K562 (cell line): ENCODE data around the gene RSPH6A. TPM values are rescaled to one million over a fixed set of nuclear protein-coding genes. Genes with fewer than 3 reads are reported as not detected.

Source experiments
- ATAC-seq: fragments of 200-7000 bp; cut with Tn5 transposase; 3 replicates; pipeline ENCODE4 v1.9.1; 2020; ENCODE audit warnings: moderate library complexity
- BruUV-seq: library from RNA; stranded (reverse); fragments of 400-500 nt; replicated peaks from 2 replicates; lab custom pipeline; 2021; lab: Mats Ljungman, UMichigan
- CTCF ChIA-PET: fragments of 300-600 bp; formaldehyde crosslinking; extraction: SDS; loops from one replicate; lab custom pipeline; 2021; ENCODE audit warnings: low intra/inter-chr PET ratio; lab: Yijun Ruan, JAX
- POLR2A ChIA-PET: fragments of 300-600, 350-650 bp; sonication (Branson Sonifier 250); formaldehyde crosslinking; extraction: SDS; loops from one replicate; lab custom pipeline; 2021; ENCODE audit warnings: antibody characterized with exemption, inconsistent platforms; lab: Yijun Ruan, JAX
- DNase-seq, 4 experiments: peaks; one replicate each; pipeline versions ENCODE4 v3.0.0 to v3.0.0-alpha.2; 2011 to 2018; ENCODE audit warnings: low spot score in 3 of 4, mixed read lengths in 3 of 4; ENCODE audit errors: extremely low read depth in 1 of 4
- FAIRE-seq: peaks from 2 replicates; lab custom pipeline; 2011; peaks lifted over from hg19 to GRCh38; lab: Jason Lieb, UNC
- H2AFZ ChIP-seq: 2 replicates; pipeline ENCODE4 v1.6.0; 2011; ENCODE audit warnings: low read depth, low read length, control low read depth, inconsistent platforms
- H3K27ac ChIP-seq: fragments of 200-600 bp; 3 replicates; pipeline ENCODE4 v1.8.0; 2011; ENCODE audit warnings: low read depth, mild to moderate bottlenecking, control low read depth, inconsistent platforms, low read length, moderate library complexity, mixed read lengths; ENCODE audit errors: extremely low read depth
- H3K27me3 ChIP-seq, 2 experiments: fragments of 300-600 bp in 1 of 2; 2 replicates in 1 of 2; 3 replicates in 1 of 2; pipeline versions ENCODE4 v1.6.0 to v1.8.0; 2011; ENCODE audit warnings: inconsistent platforms in 2 of 2, low read length in 2 of 2, mild to moderate bottlenecking in 1 of 2, mixed read lengths in 1 of 2, moderate library complexity in 1 of 2; ENCODE audit not compliant: control insufficient read depth in 2 of 2, insufficient read depth in 2 of 2
- H3K36me3 ChIP-seq: fragments of 300-600 bp; 3 replicates; pipeline ENCODE4 v1.8.0; 2011; ENCODE audit warnings: mild to moderate bottlenecking, low read length, inconsistent platforms; ENCODE audit not compliant: control insufficient read depth, insufficient read depth
- H3K4me1 ChIP-seq, 2 experiments: fragments of 200-600 bp in 1 of 2; replicated peaks in 1 of 2; 2 replicates in 1 of 2; 3 replicates in 1 of 2; pipeline versions ENCODE4 v1.5.1 to v1.8.0; 2011; ENCODE audit warnings: inconsistent platforms in 2 of 2, low read length in 2 of 2, mild to moderate bottlenecking in 1 of 2, mixed read lengths in 1 of 2, moderate library complexity in 1 of 2; ENCODE audit not compliant: control insufficient read depth in 2 of 2, insufficient read depth in 2 of 2
- H3K4me2 ChIP-seq: 2 replicates; pipeline ENCODE4 v1.6.1; 2011; ENCODE audit warnings: low read length, control low read depth, inconsistent platforms, mixed read lengths; ENCODE audit not compliant: insufficient read depth
- H3K4me3 ChIP-seq: fragments of 200-600 bp; sonication (generic), shearing (Covaris generic); 2 replicates; pipeline ENCODE4 v1.5.1; 2016; ENCODE audit warnings: control low read depth, inconsistent platforms
- H3K79me2 ChIP-seq: fragments of 200-600 bp; 3 replicates; pipeline ENCODE4 v1.8.0; 2011; ENCODE audit warnings: low read length, inconsistent platforms; ENCODE audit not compliant: control insufficient read depth, insufficient read depth
- H3K9ac ChIP-seq, 2 experiments: 2 replicates each; pipeline versions ENCODE4 v1.6.0 to v1.6.1; 2011; ENCODE audit warnings: low read depth in 2 of 2, low read length in 2 of 2, control low read depth in 1 of 2, inconsistent platforms in 1 of 2, mild to moderate bottlenecking in 1 of 2, mixed read lengths in 1 of 2; ENCODE audit not compliant: insufficient read depth in 1 of 2
- H3K9me1 ChIP-seq: one replicate; pipeline ENCODE4 v1.6.0; 2011; ENCODE audit warnings: inconsistent platforms, mild to moderate bottlenecking, low read length, moderate library complexity; ENCODE audit not compliant: control insufficient read depth, insufficient read depth
- H3K9me3 ChIP-seq: replicated peaks from 2 replicates; pipeline ENCODE4 v1.5.1; 2011; ENCODE audit warnings: low read depth, low read length, inconsistent platforms; ENCODE audit not compliant: control insufficient read depth, insufficient read depth
- H4K20me1 ChIP-seq: replicated peaks from 2 replicates; pipeline ENCODE4 v1.6.1; 2011; ENCODE audit warnings: low read length, inconsistent platforms, mixed read lengths; ENCODE audit not compliant: control insufficient read depth, insufficient read depth
- KDM1A ChIP-seq, 2 experiments: fragments of 450-650 bp; IDR thresholded peaks; 2 replicates each; pipeline ENCODE4 v1.6.1; 2016; ENCODE audit warnings: mild to moderate bottlenecking in 2 of 2
- POLR2G ChIP-seq: fragments of 200-400 bp; formaldehyde crosslinking; IDR thresholded peaks from 2 replicates; pipeline ENCODE4 v1.6.1; 2017; ENCODE audit warnings: low read depth, mild to moderate bottlenecking, antibody characterized with exemption, low read length, moderate library complexity
- PRPF4 ChIP-seq: fragments of 200-400 bp; formaldehyde crosslinking; IDR thresholded peaks from one replicate; pipeline ENCODE4 v1.6.1; 2017; ENCODE audit warnings: low read length, low read depth, mild to moderate bottlenecking; ENCODE audit not compliant: insufficient read depth, poor library complexity, severe bottlenecking
- RBM22 ChIP-seq: fragments of 200-400 bp; formaldehyde crosslinking; IDR thresholded peaks from 2 replicates; pipeline ENCODE4 v1.6.1; 2018; ENCODE audit warnings: low read length, low read depth; ENCODE audit not compliant: poor library complexity, severe bottlenecking
- THRAP3 ChIP-seq: fragments of 450-650 bp; IDR thresholded peaks from 2 replicates; pipeline ENCODE4 v1.6.1; 2016; ENCODE audit warnings: mild to moderate bottlenecking, inconsistent platforms, borderline replicate concordance
- U2AF1 ChIP-seq: fragments of 200-400 bp; formaldehyde crosslinking; optimal IDR thresholded peaks from 2 replicates; pipeline ENCODE3; 2017; ENCODE audit warnings: mild to moderate bottlenecking, low read depth, low read length, moderate library complexity
- XRCC5 ChIP-seq: fragments of 200-400 bp; formaldehyde crosslinking; IDR thresholded peaks from 2 replicates; pipeline ENCODE4 v1.6.1; 2017; ENCODE audit warnings: low read depth, mild to moderate bottlenecking, low read length
- WGBS: fragments of 100-300 bp; shearing (Covaris generic); methylation state at CpG from one replicate; pipeline ENCODE4 v1.1.6; 2016; ENCODE audit warnings: low coverage, mixed read lengths; ENCODE audit not compliant: insufficient coverage; ENCODE audit errors: missing lambda C conversion rate; 5-methylcytosine and 5-hydroxymethylcytosine counted together
- in situ Hi-C: fragments of 300-500 bp; cut with MboI; formaldehyde crosslinking; loops from 4 replicates; pipeline ENCODE4 v1.15.0; 2018; ENCODE audit warnings: inconsistent platforms, mixed read lengths
- intact Hi-C: fragments of 100-400 bp; cut with micrococcal nuclease; formaldehyde crosslinking; loops from 2 replicates; pipeline ENCODE4 v1.14.2; 2022
- polyA plus RNA-seq, 8 experiments: library from polyadenylated mRNA; depleted of rRNA in 4 of 8; stranded (reverse) in 5 of 8; unstranded in 3 of 8; fragments of >200 nt; fragmentation: Nextera tagmentation in 2 of 8; fragmentation: Illumina TruSeq in 1 of 8; extraction: Ambion mirVana in 2 of 8; extraction: Trizol in 1 of 8; gene quantifications; 2 replicates each; pipeline versions ENCODE4 v1.2.1 to v1.2.3, GENCODE V29; 2011 to 2014; ENCODE audit warnings: inconsistent platforms in 1 of 8, missing spikeins in 1 of 8
- total RNA-seq, 7 experiments: library from RNA; depleted of rRNA in 6 of 7; stranded (reverse); fragments of >200 nt in 6 of 7; fragmentation: Illumina TruSeq in 2 of 7; extraction: Trizol in 2 of 7; gene quantifications; 2 replicates each; pipeline versions ENCODE4 v1.2.1 to v1.2.3, GENCODE V29; 2011 to 2021; ENCODE audit warnings: low replicate concordance in 1 of 7
- TF ChIP-seq, protein P1 (sequence below): sonication (generic); formaldehyde crosslinking; IDR thresholded peaks from 2 replicates; pipeline ENCODE4 v1.8.1; 2022; ENCODE audit warnings: missing genetic modification reagents
- TF ChIP-seq, protein P2 (sequence below): IDR thresholded peaks from 2 replicates; pipeline ENCODE4 v1.6.1; 2014; ENCODE audit warnings: antibody characterized with exemption
- TF ChIP-seq, protein P3 (sequence below): sonication (generic); formaldehyde crosslinking; IDR thresholded peaks from 2 replicates; pipeline ENCODE4 v1.8.1; 2023; ENCODE audit warnings: mild to moderate bottlenecking, missing genetic modification reagents

The RSPH6A gene
- total and polyA plus RNA-seq, 9 of the 15 experiments (the other 6 are each of a cell fraction or from before 2014, with no cell fraction given), result 0.03 to 0.15 (median 0.07) TPM; not detected in 5

DNA sequence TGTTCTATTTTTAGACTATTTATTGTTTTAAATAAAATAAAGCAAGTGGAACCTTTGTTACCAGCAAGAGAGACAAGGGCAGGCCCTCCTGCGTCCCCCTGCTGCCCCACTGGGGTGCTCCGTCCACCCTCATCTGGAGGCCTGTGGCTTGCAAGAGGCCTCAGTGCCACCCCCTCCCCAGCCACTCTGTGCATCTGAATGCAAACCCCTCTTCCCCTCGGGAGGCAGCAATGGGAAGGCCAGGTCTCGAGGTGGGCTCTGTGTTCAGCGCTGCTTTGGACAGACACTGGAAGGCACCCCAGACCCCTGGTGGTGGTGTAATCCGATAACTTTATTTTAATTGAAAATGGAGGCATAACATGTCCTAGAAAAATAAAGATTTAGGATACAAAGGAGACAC, 50.6 kb downstream of the RSPH6A start (continued):
- TF ChIP-seq, protein P1, sequence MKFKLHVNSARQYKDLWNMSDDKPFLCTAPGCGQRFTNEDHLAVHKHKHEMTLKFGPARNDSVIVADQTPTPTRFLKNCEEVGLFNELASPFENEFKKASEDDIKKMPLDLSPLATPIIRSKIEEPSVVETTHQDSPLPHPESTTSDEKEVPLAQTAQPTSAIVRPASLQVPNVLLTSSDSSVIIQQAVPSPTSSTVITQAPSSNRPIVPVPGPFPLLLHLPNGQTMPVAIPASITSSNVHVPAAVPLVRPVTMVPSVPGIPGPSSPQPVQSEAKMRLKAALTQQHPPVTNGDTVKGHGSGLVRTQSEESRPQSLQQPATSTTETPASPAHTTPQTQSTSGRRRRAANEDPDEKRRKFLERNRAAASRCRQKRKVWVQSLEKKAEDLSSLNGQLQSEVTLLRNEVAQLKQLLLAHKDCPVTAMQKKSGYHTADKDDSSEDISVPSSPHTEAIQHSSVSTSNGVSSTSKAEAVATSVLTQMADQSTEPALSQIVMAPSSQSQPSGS (CRISPR knock-in tag), result no peak
- TF ChIP-seq U2AF1 (no peak), THRAP3 (no peak), KDM1A (IDR thresholded peaks at IDR 0.05) (no peak), XRCC5 (no peak)
- TF ChIP-seq, protein P2, sequence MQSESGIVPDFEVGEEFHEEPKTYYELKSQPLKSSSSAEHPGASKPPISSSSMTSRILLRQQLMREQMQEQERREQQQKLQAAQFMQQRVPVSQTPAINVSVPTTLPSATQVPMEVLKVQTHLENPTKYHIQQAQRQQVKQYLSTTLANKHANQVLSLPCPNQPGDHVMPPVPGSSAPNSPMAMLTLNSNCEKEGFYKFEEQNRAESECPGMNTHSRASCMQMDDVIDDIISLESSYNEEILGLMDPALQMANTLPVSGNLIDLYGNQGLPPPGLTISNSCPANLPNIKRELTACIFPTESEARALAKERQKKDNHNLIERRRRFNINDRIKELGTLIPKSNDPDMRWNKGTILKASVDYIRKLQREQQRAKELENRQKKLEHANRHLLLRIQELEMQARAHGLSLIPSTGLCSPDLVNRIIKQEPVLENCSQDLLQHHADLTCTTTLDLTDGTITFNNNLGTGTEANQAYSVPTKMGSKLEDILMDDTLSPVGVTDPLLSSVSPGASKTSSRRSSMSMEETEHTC, result no peak

DNA sequence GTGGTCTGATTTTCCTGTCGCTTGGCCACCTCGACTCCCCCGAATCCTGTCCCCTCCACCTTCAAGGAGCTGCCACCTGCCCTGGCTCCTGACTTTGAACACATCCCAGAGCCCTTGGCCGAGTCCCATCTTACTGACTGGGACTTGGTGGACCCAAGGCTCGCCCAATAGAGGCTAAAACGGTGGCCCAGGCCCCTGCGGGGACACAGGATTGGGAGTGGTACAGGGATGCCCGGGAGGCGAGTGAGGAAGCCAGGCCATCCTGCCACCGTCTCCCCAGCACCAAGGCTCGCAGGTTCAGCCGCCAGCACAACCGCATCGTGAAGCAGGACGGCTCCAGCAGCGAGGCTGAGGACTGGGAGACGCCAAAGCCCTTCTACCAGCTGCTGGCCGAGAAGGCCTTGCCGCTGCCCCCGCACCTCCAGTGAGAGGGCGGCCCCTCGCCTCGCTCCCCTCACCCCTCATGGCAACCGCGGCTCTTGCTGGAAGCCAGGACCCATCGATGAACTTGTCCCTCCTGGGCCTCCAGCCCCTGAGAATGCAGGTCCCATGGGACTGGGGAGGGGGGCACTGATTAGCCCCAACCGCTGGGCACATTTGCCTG, 51.3 kb downstream of the RSPH6A start:
- FAIRE-seq (no peak), ATAC-seq (no peak), DNase-seq (no peak)
- Histone ChIP-seq H4K20me1 (no peaks in the 10 kb centered on the region), H3K4me1 (peaks cover 6 to 70% of the 10 kb centered on the region in 2 experiments; a peak in 4 of 5 replicates), H3K9me3 (no peaks in the 10 kb centered on the region), H3K9me1 (no peaks in the 10 kb centered on the region), H3K36me3 (no peaks in the 10 kb centered on the region; the same call in 2 of the 3 replicates), H3K4me2 (no peak overlapping the region), H3K79me2 (peaks cover 17% of the 10 kb centered on the region; the same call in 2 of the 3 replicates), H3K27ac (no peak overlapping the region), H3K27me3 (no peaks in the 10 kb centered on the region; a peak in 1 of 5 replicates), H3K4me3 (no peak overlapping the region), H2AFZ (no peak overlapping the region), H3K9ac (peak overlapping the region in 1 of 2 experiments; percentile 48; a peak in 2 of 4 replicates)
- TF ChIP-seq, protein P3, sequence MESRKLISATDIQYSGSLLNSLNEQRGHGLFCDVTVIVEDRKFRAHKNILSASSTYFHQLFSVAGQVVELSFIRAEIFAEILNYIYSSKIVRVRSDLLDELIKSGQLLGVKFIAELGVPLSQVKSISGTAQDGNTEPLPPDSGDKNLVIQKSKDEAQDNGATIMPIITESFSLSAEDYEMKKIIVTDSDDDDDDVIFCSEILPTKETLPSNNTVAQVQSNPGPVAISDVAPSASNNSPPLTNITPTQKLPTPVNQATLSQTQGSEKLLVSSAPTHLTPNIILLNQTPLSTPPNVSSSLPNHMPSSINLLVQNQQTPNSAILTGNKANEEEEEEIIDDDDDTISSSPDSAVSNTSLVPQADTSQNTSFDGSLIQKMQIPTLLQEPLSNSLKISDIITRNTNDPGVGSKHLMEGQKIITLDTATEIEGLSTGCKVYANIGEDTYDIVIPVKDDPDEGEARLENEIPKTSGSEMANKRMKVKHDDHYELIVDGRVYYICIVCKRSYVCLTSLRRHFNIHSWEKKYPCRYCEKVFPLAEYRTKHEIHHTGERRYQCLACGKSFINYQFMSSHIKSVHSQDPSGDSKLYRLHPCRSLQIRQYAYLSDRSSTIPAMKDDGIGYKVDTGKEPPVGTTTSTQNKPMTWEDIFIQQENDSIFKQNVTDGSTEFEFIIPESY (CRISPR knock-in tag), result peak; percentile 26; the same call in 1 of the 2 replicates
- TF ChIP-seq PRPF4 (no peak), POLR2G (peak; percentile 62; the same call in 1 of the 2 replicates), RBM22 (peak; percentile 33)
- POLR2A ChIA-PET, result interaction anchor here (0.6 to 1.3 kb wide), 3 partner anchors 9 to 99 kb away, joined by 3 to 4 read pairs (median 3); partner anchors contain the start of gene SYMPK
- whole genome bisulfite sequencing, result 56% methylated on average over 18 of the region's 27 CpGs
- CTCF ChIA-PET, result no interaction called here
- in situ Hi-C loops (no loop called here), intact Hi-C loops (no loop called here)
- no TSS peak for BruUV-seq
